K562 (cell line): ENCODE data around the gene PACRG. TPM values are rescaled to one million over a fixed set of nuclear protein-coding genes. Genes with fewer than 3 reads are reported as not detected.

Experiments
- ATAC-seq: fragments of 200-7000 bp; cut with Tn5 transposase; 3 replicates; pipeline ENCODE4 v1.9.1; 2020; ENCODE audit warnings: moderate library complexity
- BruUV-seq: library from RNA; stranded (reverse); fragments of 400-500 nt; replicated peaks from 2 replicates; lab custom pipeline; 2021; lab: Mats Ljungman, UMichigan
- CTCF ChIA-PET: fragments of 300-600 bp; formaldehyde crosslinking; extraction: SDS; loops from one replicate; lab custom pipeline; 2021; ENCODE audit warnings: low intra/inter-chr PET ratio; lab: Yijun Ruan, JAX
- POLR2A ChIA-PET: fragments of 300-600, 350-650 bp; sonication (Branson Sonifier 250); formaldehyde crosslinking; extraction: SDS; loops from one replicate; lab custom pipeline; 2021; ENCODE audit warnings: antibody characterized with exemption, inconsistent platforms; lab: Yijun Ruan, JAX
- DNase-seq, 4 experiments: peaks; one replicate each; pipeline versions ENCODE4 v3.0.0 to v3.0.0-alpha.2; 2011 to 2018; ENCODE audit warnings: low spot score in 3 of 4, mixed read lengths in 3 of 4; ENCODE audit errors: extremely low read depth in 1 of 4
- FAIRE-seq: peaks from 2 replicates; lab custom pipeline; 2011; peaks lifted over from hg19 to GRCh38; lab: Jason Lieb, UNC
- H2AFZ ChIP-seq: 2 replicates; pipeline ENCODE4 v1.6.0; 2011; ENCODE audit warnings: low read depth, low read length, control low read depth, inconsistent platforms
- H3K27ac ChIP-seq: fragments of 200-600 bp; 3 replicates; pipeline ENCODE4 v1.8.0; 2011; ENCODE audit warnings: low read depth, mild to moderate bottlenecking, control low read depth, inconsistent platforms, low read length, moderate library complexity, mixed read lengths; ENCODE audit errors: extremely low read depth
- H3K27me3 ChIP-seq, 2 experiments: fragments of 300-600 bp in 1 of 2; 2 replicates in 1 of 2; 3 replicates in 1 of 2; pipeline versions ENCODE4 v1.6.0 to v1.8.0; 2011; ENCODE audit warnings: inconsistent platforms in 2 of 2, low read length in 2 of 2, mild to moderate bottlenecking in 1 of 2, mixed read lengths in 1 of 2, moderate library complexity in 1 of 2; ENCODE audit not compliant: control insufficient read depth in 2 of 2, insufficient read depth in 2 of 2
- H3K36me3 ChIP-seq: fragments of 300-600 bp; 3 replicates; pipeline ENCODE4 v1.8.0; 2011; ENCODE audit warnings: mild to moderate bottlenecking, low read length, inconsistent platforms; ENCODE audit not compliant: control insufficient read depth, insufficient read depth
- H3K4me1 ChIP-seq, 2 experiments: fragments of 200-600 bp in 1 of 2; replicated peaks in 1 of 2; 2 replicates in 1 of 2; 3 replicates in 1 of 2; pipeline versions ENCODE4 v1.5.1 to v1.8.0; 2011; ENCODE audit warnings: inconsistent platforms in 2 of 2, low read length in 2 of 2, mild to moderate bottlenecking in 1 of 2, mixed read lengths in 1 of 2, moderate library complexity in 1 of 2; ENCODE audit not compliant: control insufficient read depth in 2 of 2, insufficient read depth in 2 of 2
- H3K4me2 ChIP-seq: 2 replicates; pipeline ENCODE4 v1.6.1; 2011; ENCODE audit warnings: low read length, control low read depth, inconsistent platforms, mixed read lengths; ENCODE audit not compliant: insufficient read depth
- H3K4me3 ChIP-seq: fragments of 200-600 bp; sonication (generic), shearing (Covaris generic); 2 replicates; pipeline ENCODE4 v1.5.1; 2016; ENCODE audit warnings: control low read depth, inconsistent platforms
- H3K79me2 ChIP-seq: fragments of 200-600 bp; 3 replicates; pipeline ENCODE4 v1.8.0; 2011; ENCODE audit warnings: low read length, inconsistent platforms; ENCODE audit not compliant: control insufficient read depth, insufficient read depth
- H3K9ac ChIP-seq, 2 experiments: 2 replicates each; pipeline versions ENCODE4 v1.6.0 to v1.6.1; 2011; ENCODE audit warnings: low read depth in 2 of 2, low read length in 2 of 2, control low read depth in 1 of 2, inconsistent platforms in 1 of 2, mild to moderate bottlenecking in 1 of 2, mixed read lengths in 1 of 2; ENCODE audit not compliant: insufficient read depth in 1 of 2
- H3K9me1 ChIP-seq: one replicate; pipeline ENCODE4 v1.6.0; 2011; ENCODE audit warnings: inconsistent platforms, mild to moderate bottlenecking, low read length, moderate library complexity; ENCODE audit not compliant: control insufficient read depth, insufficient read depth
- H3K9me3 ChIP-seq: replicated peaks from 2 replicates; pipeline ENCODE4 v1.5.1; 2011; ENCODE audit warnings: low read depth, low read length, inconsistent platforms; ENCODE audit not compliant: control insufficient read depth, insufficient read depth
- H4K20me1 ChIP-seq: replicated peaks from 2 replicates; pipeline ENCODE4 v1.6.1; 2011; ENCODE audit warnings: low read length, inconsistent platforms, mixed read lengths; ENCODE audit not compliant: control insufficient read depth, insufficient read depth
- ARID1B ChIP-seq: fragments of 450-650 bp; IDR thresholded peaks from 2 replicates; pipeline ENCODE4 v1.6.1; 2016; ENCODE audit warnings: antibody characterized with exemption, mild to moderate bottlenecking, inconsistent platforms
- HDGF ChIP-seq: fragments of 450-650 bp; IDR thresholded peaks from 2 replicates; pipeline ENCODE4 v1.6.1; 2016
- NCOA2 ChIP-seq, 2 experiments: fragments of 450-650 bp; IDR thresholded peaks; 2 replicates each; pipeline ENCODE4 v1.6.1; 2018; ENCODE audit warnings: mild to moderate bottlenecking in 2 of 2, moderate library complexity in 1 of 2; ENCODE audit not compliant: partially characterized antibody in 2 of 2
- RBM17 ChIP-seq: fragments of 200-400 bp; formaldehyde crosslinking; IDR thresholded peaks from 2 replicates; pipeline ENCODE4 v1.6.1; 2017; ENCODE audit warnings: low read depth, mild to moderate bottlenecking, low read length, borderline replicate concordance
- SP1 ChIP-seq: sonication (generic); formaldehyde crosslinking; IDR thresholded peaks from 2 replicates; pipeline ENCODE4 v1.8.1; 2022; ENCODE audit warnings: mild to moderate bottlenecking, missing genetic modification reagents
- TAL1 ChIP-seq: fragments of 450-650 bp; IDR thresholded peaks from 2 replicates; pipeline ENCODE4 v1.6.1; 2016; ENCODE audit warnings: mild to moderate bottlenecking
- TOE1 ChIP-seq, 2 experiments: fragments of 450-650 bp in 1 of 2; sonication (generic) in 1 of 2; formaldehyde crosslinking in 1 of 2; IDR thresholded peaks; 2 replicates each; pipeline versions ENCODE4 v1.7.1 to v1.8.0; 2016 to 2022; ENCODE audit warnings: borderline replicate concordance in 2 of 2, mild to moderate bottlenecking in 2 of 2, antibody characterized with exemption in 1 of 2, inconsistent platforms in 1 of 2, low read depth in 1 of 2, missing genetic modification reagents in 1 of 2, moderate library complexity in 1 of 2
- ZNF699 ChIP-seq: fragments of 250-450 bp; sonication (Bioruptor Pico); IDR thresholded peaks from 2 replicates; pipeline ENCODE4 v1.8.0; 2021; ENCODE audit warnings: mild to moderate bottlenecking, moderate library complexity; ENCODE audit not compliant: insufficient replicate concordance
- WGBS: fragments of 100-300 bp; shearing (Covaris generic); methylation state at CpG from one replicate; pipeline ENCODE4 v1.1.6; 2016; ENCODE audit warnings: low coverage, mixed read lengths; ENCODE audit not compliant: insufficient coverage; ENCODE audit errors: missing lambda C conversion rate; 5-methylcytosine and 5-hydroxymethylcytosine counted together
- in situ Hi-C: fragments of 300-500 bp; cut with MboI; formaldehyde crosslinking; loops from 4 replicates; pipeline ENCODE4 v1.15.0; 2018; ENCODE audit warnings: inconsistent platforms, mixed read lengths
- intact Hi-C: fragments of 100-400 bp; cut with micrococcal nuclease; formaldehyde crosslinking; loops from 2 replicates; pipeline ENCODE4 v1.14.2; 2022
- polyA plus RNA-seq, 8 experiments: library from polyadenylated mRNA; depleted of rRNA in 4 of 8; stranded (reverse) in 5 of 8; unstranded in 3 of 8; fragments of >200 nt; fragmentation: Nextera tagmentation in 2 of 8; fragmentation: Illumina TruSeq in 1 of 8; extraction: Ambion mirVana in 2 of 8; extraction: Trizol in 1 of 8; gene quantifications; 2 replicates each; pipeline versions ENCODE4 v1.2.1 to v1.2.3, GENCODE V29; 2011 to 2014; ENCODE audit warnings: inconsistent platforms in 1 of 8, missing spikeins in 1 of 8
- total RNA-seq, 7 experiments: library from RNA; depleted of rRNA in 6 of 7; stranded (reverse); fragments of >200 nt in 6 of 7; fragmentation: Illumina TruSeq in 2 of 7; extraction: Trizol in 2 of 7; gene quantifications; 2 replicates each; pipeline versions ENCODE4 v1.2.1 to v1.2.3, GENCODE V29; 2011 to 2021; ENCODE audit warnings: low replicate concordance in 1 of 7

The PACRG gene
- total and polyA plus RNA-seq, 9 of the 15 experiments (the other 6 are each of a cell fraction or from before 2014, with no cell fraction given) = 0.04 TPM; not detected in 8

DNA sequence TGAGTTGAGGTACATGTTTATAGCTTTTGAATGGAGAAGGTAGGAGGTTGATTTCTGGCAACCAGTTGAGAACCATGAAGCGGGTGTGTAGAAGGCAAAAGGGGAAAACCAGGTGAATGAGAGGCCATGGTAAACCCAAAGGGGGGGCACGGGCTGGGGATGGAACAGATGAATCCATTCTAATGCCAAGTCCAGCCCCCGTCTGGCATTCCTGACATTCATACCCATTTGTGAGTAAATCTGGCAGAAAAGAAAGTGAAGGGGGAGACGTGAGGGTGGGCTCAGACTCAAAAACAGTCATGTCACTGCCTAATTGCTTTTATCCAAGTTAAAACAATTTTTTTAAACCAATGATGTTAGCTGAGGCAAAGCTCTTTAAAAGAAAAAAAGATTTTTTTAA is 513.9 kb downstream of the PACRG start:
- TF ChIP-seq RBM17 = no peak
- Histone ChIP-seq H3K9ac (no peak overlapping the region), H3K27ac (no peak overlapping the region), H3K9me3 (no peaks in the 10 kb centered on the region), H4K20me1 (no peaks in the 10 kb centered on the region), H3K4me3 (no peak overlapping the region), H3K4me2 (no peak overlapping the region), H3K36me3 (no peaks in the 10 kb centered on the region), H3K9me1 (no peaks in the 10 kb centered on the region), H3K4me1 (0 out of 5 replicates have a peak, but pooled peaks cover 0 to 3% of the 10 kb centered on the region in 2 experiments), H2AFZ (no peak overlapping the region), H3K27me3 (peaks cover 15 to 38% of the 10 kb centered on the region in 2 experiments), H3K79me2 (no peaks in the 10 kb centered on the region)
- BruUV-seq = no TSS peak
- ATAC-seq (no peak), FAIRE-seq (no peak), DNase-seq (no peak)
- WGBS = 3% methylated on average over 4 of the region's 4 CpGs
- CTCF ChIA-PET = no interaction called here
- intact Hi-C loops (no loop called here), in situ Hi-C loops (no loop called here)
- POLR2A ChIA-PET = no interaction called here

DNA sequence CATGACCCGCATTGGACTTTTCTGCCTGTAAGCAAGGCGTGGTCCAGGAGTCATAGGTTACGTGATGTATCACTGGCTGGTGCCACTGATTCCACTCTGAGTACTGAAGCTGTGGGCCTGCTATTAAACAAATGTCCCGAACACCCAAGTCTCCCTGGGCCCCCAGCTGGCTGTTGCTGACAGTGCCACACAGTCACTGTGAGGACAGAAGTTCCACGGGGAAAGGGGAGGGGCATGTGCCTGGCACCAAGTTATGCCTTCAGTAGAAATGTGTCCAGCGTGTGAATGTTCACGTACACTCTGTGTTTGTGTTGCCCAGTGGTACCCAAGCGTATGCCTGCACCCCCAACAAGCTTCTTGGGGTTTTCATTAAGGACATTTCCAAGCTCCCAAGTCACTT is 515.3 kb downstream of the PACRG start:
- FAIRE-seq (no peak), DNase-seq (no peak), ATAC-seq (no peak)
- no peaks in the 10 kb centered on the region for H4K20me1 ChIP-seq
- H3K9me3 ChIP-seq = no peaks in the 10 kb centered on the region
- no peak overlapping the region for H2AFZ ChIP-seq
- 2% methylated on average over 8 of the region's 8 CpGs for WGBS
- no peak overlapping the region for H3K4me3 ChIP-seq
- no peak overlapping the region for H3K4me2 ChIP-seq
- no peaks in the 10 kb centered on the region for H3K79me2 ChIP-seq
- CTCF ChIA-PET = no interaction called here
- no peak overlapping the region for H3K9ac ChIP-seq
- H3K27me3 ChIP-seq = peaks cover 17 to 38% of the 10 kb centered on the region in 2 experiments
- in situ Hi-C loops = no loop called here
- H3K27ac ChIP-seq = no peak overlapping the region
- intact Hi-C loops = no loop called here
- POLR2A ChIA-PET = interaction anchor here (1.0 kb wide), 1 partner anchor 16 kb away, joined by 3 read pairs; no protein-coding TSS in a partner anchor
- H3K9me1 ChIP-seq = no peaks in the 10 kb centered on the region
- H3K4me1 ChIP-seq = 0 out of 5 replicates have a peak, but pooled peaks cover 0 to 3% of the 10 kb centered on the region in 2 experiments
- H3K36me3 ChIP-seq = no peaks in the 10 kb centered on the region
- BruUV-seq = no TSS peak
- no peak for TF ChIP-seq TAL1
- TF ChIP-seq NCOA2 (IDR thresholded peaks at IDR 0.05; ENCODE audit: partially characterized antibody in 2 of 2) = no peak
- TF ChIP-seq HDGF = no peak
- no peak for TF ChIP-seq ARID1B
- TF ChIP-seq TOE1 (IDR thresholded peaks at IDR 0.05; ENCODE audit: borderline replicate concordance) = no peak
- no peak for TF ChIP-seq TOE1 (CRISPR knock-in tag; IDR thresholded peaks at IDR 0.05; ENCODE audit: borderline replicate concordance, low read depth)
- TF ChIP-seq ZNF699 = no peak
- no peak for TF ChIP-seq SP1 (CRISPR knock-in tag)
